ENCODE measurements around the gene BACE1-AS. TPM values are rescaled to one million over a fixed set of nuclear protein-coding genes. Genes with fewer than 3 reads are reported as not detected.
"Not testable (repeated sequence)": the region's sequence is repeated elsewhere in the genome, so short reads cannot be mapped to it uniquely, and the experiment has no call there.

Gene BACE1-AS
- total RNA-seq, 5 donors from 2014 or later (not counting 1 experiment from before 2014, with no cell fraction given): 4.5 to 11.3 (median 10.1) TPM

GRCh38 chr11:117272175-117272574 is 19.0 kb upstream of the BACE1-AS start:
- H3K4me1 ChIP-seq (ENCODE audit: control insufficient read depth in 1 of 2, extremely low read depth in 1 of 2, insufficient read depth in 2 of 2, low read length in 2 of 2); H3K36me3 ChIP-seq (ENCODE audit: control insufficient read depth in 2 of 2, extremely low read depth in 1 of 2, insufficient read depth in 1 of 2, low read length in 1 of 2); CTCF ChIA-PET; H3K4me3 ChIP-seq (ENCODE audit: control insufficient read depth in 1 of 2, extremely low read depth in 1 of 2, low read length in 1 of 2); H3K27me3 ChIP-seq (replicated peaks in 1 of 2; ENCODE audit: control insufficient read depth in 2 of 2, extremely low read depth in 1 of 2, insufficient read depth in 2 of 2, low read length in 1 of 2); DNase-seq; ATAC-seq (replicated peaks in 1 of 4); H3K27ac ChIP-seq (ENCODE audit: low read length); H3K4me3 Mint-ChIP-seq; H3K9me3 Mint-ChIP-seq; H3K27me3 Mint-ChIP-seq; H3K9me3 ChIP-seq; H3K27ac Mint-ChIP-seq: not testable (repeated sequence)
- POLR2A ChIA-PET: interaction anchor here in 1 of 2 donors (0.6 kb wide), 1 partner anchor 27 kb away, joined by 7 read pairs; no protein-coding TSS in a partner anchor
- Mint-ChIP-seq H3K36me3 (peaks cover 50% of the 10 kb centered on the region), H3K4me1 (peaks cover 14 to 21% (median 17%) of the 10 kb centered on the region in 3 donors)
- WGBS (ENCODE audit: insufficient coverage): no CpG with 5 or more reads among the region's 5 CpGs

- H3K27me3 ChIP-seq (replicated peaks in 1 of 2; ENCODE audit: control insufficient read depth in 2 of 2, extremely low read depth in 1 of 2, insufficient read depth in 2 of 2, low read length in 1 of 2): no peaks in the 10 kb centered on the region
- 95% methylated on average over 6 of the region's 9 CpGs for WGBS (ENCODE audit: insufficient coverage)
- ChIA-PET POLR2A (no interaction called here), CTCF (interaction anchor here in 1 of 2 donors (0.6 to 1.0 kb wide), 2 partner anchors 46 to 1895 kb away, joined by 3 to 4 read pairs; no protein-coding TSS in a partner anchor)
- Mint-ChIP-seq H3K4me1 (peaks cover 17 to 29% (median 21%) of the 10 kb centered on the region in 3 donors), H3K36me3 (peaks cover 38% of the 10 kb centered on the region), H3K27me3 (no peaks in the 10 kb centered on the region), H3K9me3 (peaks cover 0 to 4% (median 0%) of the 10 kb centered on the region in 3 donors), H3K27ac (peak overlapping the region; percentile 68 to 80), H3K4me3 (no peak overlapping the region)
- H3K27ac ChIP-seq (ENCODE audit: low read length): no peak overlapping the region
- no peaks in the 10 kb centered on the region for H3K9me3 ChIP-seq
- H3K4me3 ChIP-seq (ENCODE audit: control insufficient read depth in 1 of 2, extremely low read depth in 1 of 2, low read length in 1 of 2): no peak overlapping the region
- DNase-seq (no peak), ATAC-seq (replicated peaks in 1 of 4) (no peak)
- H3K4me1 ChIP-seq (ENCODE audit: control insufficient read depth in 1 of 2, extremely low read depth in 1 of 2, insufficient read depth in 2 of 2, low read length in 2 of 2): peaks cover 0 to 9% of the 10 kb centered on the region in 2 experiments
- H3K36me3 ChIP-seq (ENCODE audit: control insufficient read depth in 2 of 2, extremely low read depth in 1 of 2, insufficient read depth in 1 of 2, low read length in 1 of 2): peaks cover 0 to 6% of the 10 kb centered on the region in 2 donors
Observed at GRCh38 chr11:117273550-117274289, 17.4 kb upstream of the BACE1-AS start.

GRCh38 chr11:117278347-117278746 is 12.8 kb upstream of the BACE1-AS start:
- WGBS (ENCODE audit: insufficient coverage): no CpG with 5 or more reads among the region's 2 CpGs
- no peaks in the 10 kb centered on the region for H3K27me3 ChIP-seq (replicated peaks in 1 of 2; ENCODE audit: control insufficient read depth in 2 of 2, extremely low read depth in 1 of 2, insufficient read depth in 2 of 2, low read length in 1 of 2)
- peak overlapping the region; percentile 82 to 90 for H3K27ac Mint-ChIP-seq
- no peak for ATAC-seq (replicated peaks in 1 of 4)
- CTCF ChIA-PET: no interaction called here
- H3K27ac ChIP-seq (ENCODE audit: low read length): peak overlapping the region; percentile 21
- H3K9me3 Mint-ChIP-seq: peaks cover 0 to 3% (median 0%) of the 10 kb centered on the region in 3 donors
- H3K4me1 Mint-ChIP-seq: peaks cover 30 to 69% (median 47%) of the 10 kb centered on the region in 3 donors
- peaks cover 44% of the 10 kb centered on the region for H3K36me3 Mint-ChIP-seq
- no peak overlapping the region for H3K4me3 Mint-ChIP-seq
- no peak overlapping the region for H3K4me3 ChIP-seq (ENCODE audit: control insufficient read depth in 1 of 2, extremely low read depth in 1 of 2, low read length in 1 of 2)
- H3K27me3 Mint-ChIP-seq: no peaks in the 10 kb centered on the region
- H3K36me3 ChIP-seq (ENCODE audit: control insufficient read depth in 2 of 2, extremely low read depth in 1 of 2, insufficient read depth in 1 of 2, low read length in 1 of 2): peaks cover 14 to 22% of the 10 kb centered on the region in 2 donors
- no peaks in the 10 kb centered on the region for H3K9me3 ChIP-seq
- no peak for DNase-seq
- H3K4me1 ChIP-seq (ENCODE audit: control insufficient read depth in 1 of 2, extremely low read depth in 1 of 2, insufficient read depth in 2 of 2, low read length in 2 of 2): peaks cover 2 to 32% of the 10 kb centered on the region in 2 experiments
- POLR2A ChIA-PET: no interaction called here

GRCh38 chr11:117279711-117280376 is 11.3 kb upstream of the BACE1-AS start:
- peaks cover 48% of the 10 kb centered on the region for H3K36me3 Mint-ChIP-seq
- H3K27me3 Mint-ChIP-seq: no peaks in the 10 kb centered on the region
- DNase-seq: peak in 1 of 35 experiments; percentile 24
- H3K9me3 Mint-ChIP-seq: no peaks in the 10 kb centered on the region
- CTCF ChIA-PET: no interaction called here
- peak overlapping the region; percentile 68 to 75 (median 71) for H3K4me3 Mint-ChIP-seq
- H3K27ac Mint-ChIP-seq: peak overlapping the region; percentile 92 to 99
- Histone ChIP-seq H3K4me1 (ENCODE audit: control insufficient read depth in 1 of 2, extremely low read depth in 1 of 2, insufficient read depth in 2 of 2, low read length in 2 of 2) (peaks cover 2 to 27% of the 10 kb centered on the region in 2 experiments), H3K9me3 (no peaks in the 10 kb centered on the region), H3K36me3 (ENCODE audit: control insufficient read depth in 2 of 2, extremely low read depth in 1 of 2, insufficient read depth in 1 of 2, low read length in 1 of 2) (peaks cover 19 to 36% of the 10 kb centered on the region in 2 donors), H3K27me3 (replicated peaks in 1 of 2; ENCODE audit: control insufficient read depth in 2 of 2, extremely low read depth in 1 of 2, insufficient read depth in 2 of 2, low read length in 1 of 2) (no peaks in the 10 kb centered on the region), H3K4me3 (ENCODE audit: control insufficient read depth in 1 of 2, extremely low read depth in 1 of 2, low read length in 1 of 2) (peak overlapping the region in 1 of 2 donors; percentile 45), H3K27ac (ENCODE audit: low read length) (peak overlapping the region; percentile 63)
- POLR2A ChIA-PET: no interaction called here
- peak; percentile 55 to 90 (median 76) for ATAC-seq (replicated peaks in 1 of 4)
- WGBS (ENCODE audit: insufficient coverage): no CpG with 5 or more reads among the region's 4 CpGs
- peaks cover 24 to 65% (median 47%) of the 10 kb centered on the region in 3 donors for H3K4me1 Mint-ChIP-seq

GRCh38 chr11:117281159-117281558 is 10.0 kb upstream of the BACE1-AS start:
- H3K27ac ChIP-seq (ENCODE audit: low read length): no peak overlapping the region
- ChIA-PET POLR2A (no interaction called here), CTCF (no interaction called here)
- H3K27me3 Mint-ChIP-seq: no peaks in the 10 kb centered on the region
- no peaks in the 10 kb centered on the region for H3K9me3 Mint-ChIP-seq
- peaks cover 2 to 27% of the 10 kb centered on the region in 2 experiments for H3K4me1 ChIP-seq (ENCODE audit: control insufficient read depth in 1 of 2, extremely low read depth in 1 of 2, insufficient read depth in 2 of 2, low read length in 2 of 2)
- H3K27me3 ChIP-seq (replicated peaks in 1 of 2; ENCODE audit: control insufficient read depth in 2 of 2, extremely low read depth in 1 of 2, insufficient read depth in 2 of 2, low read length in 1 of 2): no peaks in the 10 kb centered on the region
- peaks cover 52% of the 10 kb centered on the region for H3K36me3 Mint-ChIP-seq
- WGBS (ENCODE audit: insufficient coverage): 96% methylated on average over 6 of the region's 6 CpGs
- peaks cover 19 to 43% of the 10 kb centered on the region in 2 donors for H3K36me3 ChIP-seq (ENCODE audit: control insufficient read depth in 2 of 2, extremely low read depth in 1 of 2, insufficient read depth in 1 of 2, low read length in 1 of 2)
- peaks cover 15 to 52% (median 35%) of the 10 kb centered on the region in 3 donors for H3K4me1 Mint-ChIP-seq
- peak overlapping the region; percentile 92 to 99 for H3K27ac Mint-ChIP-seq
- H3K4me3 Mint-ChIP-seq: peak overlapping the region; percentile 68 to 75 (median 71)
- DNase-seq (no peak), ATAC-seq (replicated peaks in 1 of 4) (no peak)
- peak overlapping the region in 1 of 2 donors; percentile 16 for H3K4me3 ChIP-seq (ENCODE audit: control insufficient read depth in 1 of 2, extremely low read depth in 1 of 2, low read length in 1 of 2)
- no peaks in the 10 kb centered on the region for H3K9me3 ChIP-seq

GRCh38 chr11:117281869-117282268 is 9.3 kb upstream of the BACE1-AS start:
- POLR2A ChIA-PET: no interaction called here
- Histone ChIP-seq H3K9me3 (no peaks in the 10 kb centered on the region), H3K36me3 (ENCODE audit: control insufficient read depth in 2 of 2, extremely low read depth in 1 of 2, insufficient read depth in 1 of 2, low read length in 1 of 2) (peaks cover 19 to 43% of the 10 kb centered on the region in 2 donors), H3K27me3 (replicated peaks in 1 of 2; ENCODE audit: control insufficient read depth in 2 of 2, extremely low read depth in 1 of 2, insufficient read depth in 2 of 2, low read length in 1 of 2) (no peaks in the 10 kb centered on the region), H3K4me3 (ENCODE audit: control insufficient read depth in 1 of 2, extremely low read depth in 1 of 2, low read length in 1 of 2) (no peak overlapping the region), H3K27ac (ENCODE audit: low read length) (no peak overlapping the region), H3K4me1 (ENCODE audit: control insufficient read depth in 1 of 2, extremely low read depth in 1 of 2, insufficient read depth in 2 of 2, low read length in 2 of 2) (peaks cover 2 to 27% of the 10 kb centered on the region in 2 experiments)
- Mint-ChIP-seq H3K27me3 (no peaks in the 10 kb centered on the region), H3K36me3 (peaks cover 58% of the 10 kb centered on the region), H3K4me3 (peak overlapping the region in 2 of 3 donors; percentile 68 to 71), H3K27ac (peak overlapping the region; percentile 72 to 99), H3K9me3 (no peaks in the 10 kb centered on the region), H3K4me1 (peaks cover 15 to 57% (median 35%) of the 10 kb centered on the region in 3 donors)
- 94% methylated on average over 5 of the region's 7 CpGs for WGBS (ENCODE audit: insufficient coverage)
- DNase-seq (no peak), ATAC-seq (replicated peaks in 1 of 4) (no peak)
- CTCF ChIA-PET: no interaction called here
